ENCODE data around the gene WNT3A.

- no peak for TF ChIP-seq EZH2 (IDR thresholded peaks at IDR 0.05)
- TF ChIP-seq POLR2AphosphoS5 (IDR thresholded peaks at IDR 0.05; ENCODE audit: borderline replicate concordance, low read depth, low read length): no peak
- TF ChIP-seq FOXP2 (optimal IDR thresholded peaks at IDR 0.05; ENCODE audit: control extremely low read depth, extremely low read length, insufficient read depth): no peak
Measured at GRCh38 chr1:228008391-228009115, 1.8 kb downstream of the WNT3A start.
